Stimulated activated CD8-positive, alpha-beta memory T cell treated with anti-CD3 and anti-CD28 coated beads, Interleukin-4, amount 100 ng/mL, for 24 hours (primary cell): ENCODE data around the gene IL17RA.

ENCODE experiments used
- DNase-seq: peaks from one replicate; pipeline ENCODE4 v3.0.0-alpha.2; 2020; ENCODE audit warnings: low read depth

Gene IL17RA

GRCh38 chr22:17158176-17158567 lies 73.4 kb downstream of the IL17RA start:
- DNase-seq, result no peak

- peak; percentile 82 for DNase-seq
Observed at GRCh38 chr22:17158568-17159503, 74.0 kb downstream of the IL17RA start, which contains the start of gene HDHD5. Gene HDHD5 (minus strand): TSS chr22:17159277. CDS start chr22:17159251, 26 bp downstream.

- peak; percentile 43 for DNase-seq
Observed at GRCh38 chr22:17159504-17159951, 74.7 kb downstream of the IL17RA start.

GRCh38 chr22:17161991-17162390 lies 77.2 kb downstream of the IL17RA start:
- no peak for DNase-seq

GRCh38 chr22:17162731-17163130 lies 77.9 kb downstream of the IL17RA start:
- DNase-seq, result no peak

- DNase-seq, result no peak
Observed at GRCh38 chr22:17164392-17165024, 79.7 kb downstream of the IL17RA start.
